ENCODE measurements around the gene SYNDIG1. TPM values are rescaled to one million over a fixed set of nuclear protein-coding genes. Genes with fewer than 3 reads are reported as not detected.

Gene SYNDIG1
- total and polyA plus RNA-seq, 2 of the 4 experiments (the other 2 are of a cell fraction), result not detected

GRCh38 chr20:24598996-24599395 is 129.6 kb downstream of the SYNDIG1 start:
- H3K4ac ChIP-seq (ENCODE audit: low read depth, low read length), result no peak overlapping the region
- no peak overlapping the region for H2AFZ ChIP-seq (replicated peaks; ENCODE audit: low read length, poor library complexity)

More at GRCh38 chr20:24598996-24599395, 129.6 kb downstream of the SYNDIG1 start:
- no peak overlapping the region for H3K27ac ChIP-seq (ENCODE audit: insufficient read depth, low read length)
- H2BK20ac ChIP-seq (ENCODE audit: low read depth, low read length), result no peak overlapping the region
- dilution Hi-C loops (cut with HindIII; ENCODE audit: low sequenced_read_pairs, unreplicated experiment) (no loop called here), in situ Hi-C loops (cut with MboI; ENCODE audit: low sequenced_read_pairs) (no loop called here), intact Hi-C loops (cut with micrococcal nuclease) (no loop called here)
- no peak overlapping the region for H2AK5ac ChIP-seq (ENCODE audit: low read depth, low read length)
- ChIA-PET POLR2A (ENCODE audit: unreplicated experiment) (no interaction called here), CTCF (no interaction called here)
- no peak overlapping the region for H3K4me2 ChIP-seq (ENCODE audit: low read depth, low read length)
- no peak overlapping the region for H3K9ac ChIP-seq (ENCODE audit: low read depth, low read length)
- BruUV-seq (replicated peaks), result no TSS peak
- no peak overlapping the region for H3K56ac ChIP-seq (ENCODE audit: extremely low read depth, insufficient read depth, low read length)
- TF ChIP-seq MAFK (IDR thresholded peaks at IDR 0.05; ENCODE audit: low read depth, low read length) (no peak), CHD1 (IDR thresholded peaks at IDR 0.05; ENCODE audit: low read depth, low read length) (no peak), USF2 (IDR thresholded peaks at IDR 0.05; ENCODE audit: low read depth, low read length) (no peak), NFE2L2 (IDR thresholded peaks at IDR 0.05; ENCODE audit: low read depth, low read length) (no peak), FOS (IDR thresholded peaks at IDR 0.05; ENCODE audit: low read depth, low read length) (no peak), ELK1 (IDR thresholded peaks at IDR 0.05; ENCODE audit: borderline replicate concordance, low read depth, low read length) (no peak), MAZ (IDR thresholded peaks at IDR 0.05; ENCODE audit: borderline replicate concordance, low read depth, low read length) (no peak), CEBPB (IDR thresholded peaks at IDR 0.05; ENCODE audit: low read depth, low read length) (no peak)
- no peak overlapping the region for H3K23ac ChIP-seq (ENCODE audit: low read depth, low read length)
- H4K5ac ChIP-seq (ENCODE audit: low read depth, low read length), result no peak overlapping the region
- H3K79me1 ChIP-seq (ENCODE audit: low read depth in 1 of 2, low read length in 2 of 2), result no peaks in the 10 kb centered on the region
- no peak overlapping the region for H2BK120ac ChIP-seq (ENCODE audit: low read depth, low read length)
- H3K4me1 ChIP-seq (ENCODE audit: control insufficient read depth, insufficient read depth, low read length), result no peaks in the 10 kb centered on the region
- H2BK5ac ChIP-seq (ENCODE audit: low read depth, low read length, poor library complexity, severe bottlenecking), result no peak overlapping the region
- DNase-seq (no peak), ATAC-seq (ENCODE audit: low read depth) (no peak)
- no peaks in the 10 kb centered on the region for H3K9me1 ChIP-seq (ENCODE audit: insufficient read depth, low read length)
- no peak overlapping the region for H3K18ac ChIP-seq (ENCODE audit: low read depth, low read length)
- no peaks in the 10 kb centered on the region for H3K9me3 ChIP-seq (ENCODE audit: control insufficient read depth, insufficient read depth, low read length)
- no peak overlapping the region for H4K8ac ChIP-seq (ENCODE audit: low read depth in 2 of 2, low read length in 2 of 2)
- H3K27me3 ChIP-seq (ENCODE audit: control insufficient read depth, insufficient read depth, low read length), result no peaks in the 10 kb centered on the region; the same call in 1 of the 2 replicates
- no peaks in the 10 kb centered on the region for H3K36me3 ChIP-seq (ENCODE audit: control insufficient read depth, insufficient read depth, low read length)
- no peak overlapping the region for H3K14ac ChIP-seq (replicated peaks; ENCODE audit: low read depth, low read length)
- H2AK9ac ChIP-seq (replicated peaks; ENCODE audit: low read depth, low read length, poor library complexity), result no peak overlapping the region
- H2BK15ac ChIP-seq (ENCODE audit: low read depth, low read length), result no peak overlapping the region
- no peak overlapping the region for H4K91ac ChIP-seq (ENCODE audit: insufficient read depth, low read depth, low read length)
- no peaks in the 10 kb centered on the region for H4K20me1 ChIP-seq (ENCODE audit: insufficient read depth, low read length)
- H3K4me3 ChIP-seq (ENCODE audit: insufficient read depth, low read depth, low read length), result no peak overlapping the region

Measured in IMR-90 (cell line).